Medulla oblongata (tissue), 1 donor: ENCODE data around the gene INPP5J.
"Not testable (repeated sequence)": the region's sequence is repeated elsewhere in the genome, so short reads cannot be mapped to it uniquely, and the experiment has no call there.

Experiments
- DNase-seq: peaks from one replicate; pipeline ENCODE4 v3.0.0-alpha.2; 2015; ENCODE audit errors: extremely low spot score

INPP5J gene

GRCh38 chr22:31086703-31087330 is 35.9 kb upstream of the INPP5J start:
- no peak for DNase-seq

- DNase-seq, result no peak
These were observed 35.0 kb upstream of the INPP5J start for GRCh38 chr22:31087744-31088215.

DNA sequence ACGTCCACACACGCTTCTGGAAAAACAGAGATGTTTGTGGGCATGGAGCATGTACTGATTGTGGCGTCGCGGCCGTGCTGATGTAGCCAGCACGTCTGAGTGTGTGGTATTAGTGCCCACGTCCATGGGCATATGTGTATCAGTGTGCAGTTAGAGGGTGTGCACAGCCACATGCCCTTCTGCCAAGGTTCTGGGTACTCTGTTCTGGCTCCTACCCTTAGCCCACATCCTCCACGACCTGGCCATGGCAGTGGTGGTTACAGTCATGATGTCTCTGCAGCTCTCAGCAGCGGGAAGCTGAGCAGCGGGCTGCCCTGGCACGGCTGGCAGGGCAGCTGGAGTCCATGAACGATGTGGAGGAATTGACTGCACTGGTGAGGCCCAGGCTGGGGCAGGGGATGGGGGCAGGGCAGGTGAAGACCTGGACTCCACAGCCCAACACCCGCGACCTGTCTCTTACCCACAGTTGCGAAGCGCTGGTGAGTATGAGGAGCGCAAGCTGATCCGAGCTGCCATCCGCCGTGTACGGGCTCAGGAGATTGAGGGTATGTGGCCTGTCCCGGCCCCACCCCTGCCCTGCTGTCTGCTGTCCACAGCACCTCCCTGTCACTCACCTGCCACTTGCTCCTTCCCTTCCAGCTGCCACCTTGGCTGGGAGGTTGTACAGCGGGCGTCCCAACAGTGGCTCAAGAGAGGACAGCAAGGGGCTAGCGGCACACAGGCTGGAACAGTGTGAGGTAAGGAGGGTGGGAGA is 34.4 kb upstream of the INPP5J start:
- no peak for DNase-seq

DNA sequence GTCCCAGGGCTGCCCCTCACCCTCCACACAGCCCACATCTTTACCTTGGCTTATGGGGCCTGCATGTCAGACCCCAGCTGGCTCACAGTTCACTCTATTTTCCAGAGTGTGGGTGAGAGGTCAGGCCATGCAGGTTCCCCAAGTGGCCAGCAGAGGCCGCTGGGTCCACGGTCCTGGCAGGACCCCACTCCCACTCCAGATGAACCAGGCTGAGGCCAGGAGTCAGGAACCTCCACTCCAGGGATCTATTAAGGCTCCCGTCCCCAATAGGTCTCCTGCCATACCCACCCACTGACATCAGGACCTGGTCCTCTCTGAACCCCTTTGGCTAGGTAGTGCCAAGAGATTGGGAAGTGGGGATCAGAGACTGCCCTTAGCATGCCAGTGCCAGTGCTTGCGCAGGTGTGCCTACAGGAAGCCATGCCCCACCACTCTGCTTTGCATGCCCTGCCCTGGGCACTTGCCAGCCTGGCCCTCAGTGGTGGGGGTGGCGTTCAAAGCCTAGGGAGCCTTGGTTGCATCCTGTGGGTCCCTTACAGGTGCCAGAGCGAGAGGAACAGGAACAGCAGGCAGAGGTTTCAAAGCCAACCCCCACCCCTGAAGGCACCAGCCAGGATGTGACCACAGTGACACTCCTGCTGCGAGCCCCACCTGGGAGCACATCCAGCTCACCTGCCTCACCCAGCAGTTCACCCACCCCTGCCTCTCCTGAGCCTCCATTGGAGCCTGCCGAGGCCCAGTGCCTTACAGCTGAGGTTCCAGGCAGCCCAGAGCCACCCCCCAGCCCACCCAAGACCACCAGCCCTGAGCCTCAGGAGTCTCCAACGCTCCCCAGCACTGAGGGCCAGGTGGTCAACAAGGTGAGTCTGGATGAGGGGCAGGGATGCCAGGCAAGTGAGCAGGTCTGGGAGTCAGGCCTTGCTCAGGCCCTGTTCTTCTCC is 33.3 kb upstream of the INPP5J start:
- peak; percentile 66 for DNase-seq

GRCh38 chr22:31090217-31091085 is 32.3 kb upstream of the INPP5J start:
- no peak for DNase-seq

GRCh38 chr22:31091106-31091975 is 31.4 kb upstream of the INPP5J start:
- DNase-seq, result no peak

- no peak for DNase-seq
These were observed 30.6 kb upstream of the INPP5J start for GRCh38 chr22:31092161-31092560.

- DNase-seq, result peak; percentile 50
These were observed 29.5 kb upstream of the INPP5J start for GRCh38 chr22:31093086-31093850.

GRCh38 chr22:31094021-31094551 is 28.7 kb upstream of the INPP5J start:
- DNase-seq, result peak; percentile 69

DNA sequence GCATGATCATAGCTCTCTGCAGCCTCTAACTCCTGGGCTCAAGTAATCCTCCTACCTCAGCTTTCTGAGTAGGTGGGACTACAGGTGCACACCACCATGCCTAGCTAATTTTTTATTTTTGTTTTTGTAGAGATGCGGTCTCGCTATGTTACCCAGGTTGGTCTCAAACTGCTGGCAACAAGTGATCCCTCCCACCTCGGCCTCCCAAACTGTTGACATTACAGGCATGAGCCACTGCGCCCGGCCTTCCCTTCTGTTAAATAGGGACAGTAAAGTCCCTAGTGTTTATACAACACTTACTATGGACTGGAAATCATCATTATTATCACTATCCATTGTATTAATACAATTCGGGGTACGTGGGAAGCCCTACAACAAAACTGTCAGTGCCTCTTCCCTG is 28.0 kb upstream of the INPP5J start:
- no peak for DNase-seq

DNA sequence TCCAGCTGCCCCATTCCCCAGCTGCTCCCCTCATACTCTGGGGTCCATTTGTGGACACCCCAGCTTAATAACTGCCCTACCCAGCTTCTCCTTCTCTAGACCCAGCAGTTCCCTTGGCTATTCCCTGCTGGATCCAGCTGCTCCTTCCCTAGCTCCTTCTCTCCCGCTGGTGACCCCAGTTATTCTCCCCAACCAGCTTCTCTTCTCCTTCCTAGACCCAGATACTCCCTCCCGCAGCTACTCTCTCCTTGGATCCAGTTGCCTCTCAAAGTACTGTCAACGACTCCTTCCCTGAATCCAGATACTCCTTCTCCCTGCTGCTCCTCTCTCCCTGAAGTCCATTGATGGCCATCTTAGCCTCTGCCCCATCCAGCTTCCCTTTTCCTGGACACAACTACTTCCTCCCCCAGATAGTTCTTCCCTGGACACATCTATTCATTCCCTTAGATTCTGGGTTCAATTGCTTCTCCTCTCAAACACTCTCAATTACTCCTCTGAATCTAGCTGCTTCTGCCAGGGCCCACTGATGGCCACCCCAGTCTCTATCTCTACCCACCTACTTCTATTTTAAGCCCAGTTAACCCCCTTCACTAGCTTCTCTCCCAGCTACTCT is 27.0 kb upstream of the INPP5J start:
- DNase-seq, result no peak

GRCh38 chr22:31096657-31097279 is 26.0 kb upstream of the INPP5J start:
- no peak for DNase-seq

DNA sequence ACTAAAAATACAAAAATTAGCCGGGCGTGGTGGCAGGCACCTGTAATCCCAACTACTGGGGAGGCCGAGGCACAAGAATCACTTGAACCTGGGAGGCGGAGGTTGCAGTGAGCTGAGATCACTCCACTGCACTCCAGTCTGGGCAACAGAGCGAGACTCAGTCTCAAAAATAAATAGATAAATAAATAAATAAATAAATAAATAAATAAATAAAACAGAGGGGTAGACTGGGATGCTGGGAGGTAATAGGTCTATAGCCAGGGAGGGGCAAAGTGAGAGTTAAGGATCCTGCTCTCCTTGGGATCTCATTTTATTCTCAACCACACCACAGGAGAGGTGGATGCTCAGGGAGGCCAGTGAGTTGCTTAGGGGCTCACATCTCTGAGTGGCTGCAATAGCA is 25.2 kb upstream of the INPP5J start:
- DNase-seq, result not testable (repeated sequence)

- no peak for DNase-seq
These were observed 24.7 kb upstream of the INPP5J start for GRCh38 chr22:31097941-31098631.

GRCh38 chr22:31098632-31099110 is 24.1 kb upstream of the INPP5J start:
- no peak for DNase-seq

- no peak for DNase-seq
These were observed 23.4 kb upstream of the INPP5J start for GRCh38 chr22:31099386-31099785.
